Fibroblast of the aortic adventitia (primary cell): ENCODE results near the gene ANKS4B. TPM values are rescaled to one million over a fixed set of nuclear protein-coding genes. Genes with fewer than 3 reads are reported as not detected.

Experiments used
- DNase-seq: peaks from one replicate; pipeline ENCODE4 v3.0.0-alpha.2; 2010; ENCODE audit warnings: low read depth
- H3K4me3 ChIP-seq: 2 replicates; pipeline ENCODE4 v1.5.1; 2011; ENCODE audit warnings: low read depth, mild to moderate bottlenecking, control low read depth, low read length, moderate library complexity
- CTCF ChIP-seq: IDR thresholded peaks from 2 replicates; pipeline ENCODE4 v1.5.1; 2011; ENCODE audit warnings: mild to moderate bottlenecking, low read length, control low read depth, inconsistent platforms; ENCODE audit not compliant: insufficient read depth
- total RNA-seq: library from RNA; depleted of rRNA; stranded (reverse); fragments of >200 nt; gene quantifications from 2 replicates; pipeline ENCODE4 v1.2.3, GENCODE V29; 2012; ENCODE audit warnings: low replicate concordance

The ANKS4B gene, protein sequence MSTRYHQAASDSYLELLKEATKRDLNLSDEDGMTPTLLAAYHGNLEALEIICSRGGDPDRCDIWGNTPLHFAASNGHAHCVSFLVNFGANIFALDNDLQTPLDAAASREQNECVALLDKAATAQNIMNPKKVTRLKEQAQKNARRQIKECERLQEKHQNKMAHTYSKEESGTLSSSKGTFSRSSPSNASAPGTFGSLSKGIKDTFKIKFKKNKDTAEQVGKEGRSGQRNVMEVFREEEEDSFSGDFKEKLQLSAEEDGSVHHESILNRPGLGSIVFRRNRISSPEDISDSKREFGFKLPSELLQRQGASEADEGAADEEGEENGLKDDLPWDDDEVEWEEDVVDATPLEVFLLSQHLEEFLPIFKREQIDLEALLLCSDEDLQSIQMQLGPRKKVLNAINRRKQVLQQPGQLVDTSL
- total RNA-seq: not detected in 2 replicates

DNA sequence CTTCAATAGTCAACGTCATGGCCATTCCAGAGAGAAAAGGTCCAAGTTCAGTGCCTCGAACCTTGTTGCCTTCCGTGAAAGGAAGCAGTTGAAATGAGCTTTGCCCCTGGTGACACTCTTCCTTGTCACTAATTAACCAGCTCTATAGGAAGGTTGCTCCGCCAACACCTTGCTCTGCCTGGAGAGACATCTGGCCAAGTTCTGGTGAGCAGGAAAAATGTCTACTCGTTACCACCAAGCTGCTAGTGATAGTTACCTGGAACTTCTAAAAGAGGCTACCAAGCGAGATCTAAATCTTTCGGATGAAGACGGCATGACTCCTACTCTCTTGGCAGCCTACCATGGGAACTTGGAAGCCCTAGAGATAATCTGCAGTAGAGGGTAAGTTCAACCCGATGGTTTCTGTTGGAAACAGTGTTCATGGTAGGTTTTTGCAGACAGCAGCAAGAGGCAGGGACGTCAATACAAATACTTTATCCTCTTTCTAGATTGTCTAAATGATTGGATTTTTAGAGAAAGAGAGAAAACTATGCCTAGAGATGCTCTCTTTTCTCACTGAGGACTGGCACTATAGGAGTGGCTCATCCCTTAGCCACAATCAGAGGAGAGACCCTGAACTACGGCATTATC lies at the start of gene ANKS4B:
TSS of gene ANKS4B (plus strand) at position 179 of the 630 bp plus-strand sequence. CDS start at position 218, 39 bp downstream.
- DNase-seq: no peak
- TF ChIP-seq CTCF: no peak
- H3K4me3 ChIP-seq: no peak within 1 kb of the TSS

DNA sequence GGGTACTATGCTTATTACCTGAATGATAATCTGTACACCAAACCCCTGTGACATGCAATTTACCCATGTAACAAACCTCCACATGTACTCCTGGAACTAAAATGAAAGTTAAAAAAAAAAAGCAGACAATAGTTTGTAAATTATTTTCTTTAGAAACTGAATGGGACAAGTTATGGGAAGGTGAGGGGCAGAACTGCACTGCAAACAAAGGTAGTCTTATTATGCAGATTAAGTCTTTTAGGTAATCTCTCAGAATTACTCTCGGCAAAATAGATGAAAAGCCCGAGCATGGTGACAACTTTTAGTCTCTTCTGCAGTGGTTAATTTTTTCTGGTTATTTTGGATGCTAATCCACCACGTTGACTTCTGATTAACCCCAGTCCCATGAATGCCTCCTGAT lies 49.5 kb upstream of the ANKS4B start:
- H3K4me3 ChIP-seq: no peak overlapping the region
- DNase-seq: no peak
- no peak for TF ChIP-seq CTCF

GRCh38 chr16:21184834-21185233 lies 48.7 kb upstream of the ANKS4B start:
- no peak for DNase-seq
- TF ChIP-seq CTCF: no peak
- no peak overlapping the region for H3K4me3 ChIP-seq

- TF ChIP-seq CTCF: no peak
- no peak overlapping the region for H3K4me3 ChIP-seq
- no peak for DNase-seq
Measured at GRCh38 chr16:21185659-21186325, 47.7 kb upstream of the ANKS4B start.

GRCh38 chr16:21186326-21186691 lies 47.2 kb upstream of the ANKS4B start:
- TF ChIP-seq CTCF: no peak
- no peak for DNase-seq
- no peak overlapping the region for H3K4me3 ChIP-seq

- H3K4me3 ChIP-seq: no peak overlapping the region
- no peak for TF ChIP-seq CTCF
- no peak for DNase-seq
Measured at GRCh38 chr16:21189311-21189710, 44.2 kb upstream of the ANKS4B start.
